Fibroblast of mammary gland (primary cell): Measurements from ENCODE around the gene TYK2.

ENCODE experiments used
- DNase-seq: peaks from one replicate; pipeline ENCODE4 v3.0.0-alpha.2; 2010; ENCODE audit warnings: low read depth
- H3K4me3 ChIP-seq: 2 replicates; pipeline ENCODE4 v1.5.1; 2011; ENCODE audit warnings: low read depth, mild to moderate bottlenecking, low read length, moderate library complexity; ENCODE audit not compliant: control insufficient read depth
- CTCF ChIP-seq: conservative IDR thresholded peaks from 2 replicates; pipeline ENCODE4 v1.5.1; 2011; ENCODE audit warnings: low read depth, low read length, inconsistent platforms; ENCODE audit not compliant: control insufficient read depth, insufficient read depth

TYK2 gene

GRCh38 chr19:10329555-10329954 is 50.8 kb downstream of the TYK2 start:
- H3K4me3 ChIP-seq, result no peak overlapping the region
- no peak for TF ChIP-seq CTCF
- no peak for DNase-seq

GRCh38 chr19:10328558-10329429 is 51.6 kb downstream of the TYK2 start:
- no peak for TF ChIP-seq CTCF
- DNase-seq, result no peak
- no peak overlapping the region for H3K4me3 ChIP-seq

GRCh38 chr19:10327793-10328192 is 52.6 kb downstream of the TYK2 start:
- DNase-seq, result no peak
- no peak for TF ChIP-seq CTCF
- no peak overlapping the region for H3K4me3 ChIP-seq

GRCh38 chr19:10325732-10326131 is 54.6 kb downstream of the TYK2 start:
- no peak for DNase-seq
- no peak overlapping the region for H3K4me3 ChIP-seq
- TF ChIP-seq CTCF, result no peak

- TF ChIP-seq CTCF, result no peak
- no peak overlapping the region for H3K4me3 ChIP-seq
- no peak for DNase-seq
Measured at GRCh38 chr19:10321874-10322835, 58.2 kb downstream of the TYK2 start.

GRCh38 chr19:10321417-10321797 is 59.0 kb downstream of the TYK2 start:
- DNase-seq, result no peak
- H3K4me3 ChIP-seq, result no peak overlapping the region
- no peak for TF ChIP-seq CTCF
